Heart left ventricle (tissue), 13 donors: ENCODE results near the gene PREX1.

Experiments used
- CTCF ChIP-seq, 12 donors: fragments of 200-600 bp; sonication (generic) in 4 of 12; IDR thresholded peaks; one replicate each; pipeline versions ENCODE4 v1.5.0 to v1.8.0; 2018 to 2022; ENCODE audit warnings: antibody characterized with exemption in 12 of 12, mild to moderate bottlenecking in 5 of 12
- POLR2A ChIP-seq, 2 donors: fragments of 450-650 bp; IDR thresholded peaks; one replicate each; pipeline ENCODE4 v1.6.1; 2017; ENCODE audit warnings: antibody characterized with exemption in 2 of 2, mild to moderate bottlenecking in 2 of 2, moderate library complexity in 2 of 2
- donor health status: ischemic (EF 13 %, LVEDD 7.1; RV severe dilation, severe dysfunction).
- donor health status: DM: no; HTN: yes; CAD: no.
- donor health status: DM: no; HTN: no; CAD: no.
- donor health status: ischemic (EF 25% LVEDD 6.9; RV normal size, moderate dysfunction).
- donor health status: ischemic (EF 25% LVEDD 5.7; RV mildly dilated, moderate dysfunction).
- donor health status: ischemic (EF 35%, LVEDD 5.7; RV mildly dilated, moderate dysfunction).
- donor health status: nonischemic (EF 11% LVEDD 7.7; RV severe dilation, severe dysfunction).
- donor health status: DM: yes; HTN: yes; CAD: no.
- donor health status: PGD.
- donor health status: ischemic (EF 29% LVEDD 5.4; RV normal size, mild dysfunction).
- donor health status: nonischemic (EF 23%, LVEDD 6.1; RV moderate dilation, normal function).

GRCh38 chr20:48769069-48769983 lies 58.5 kb downstream of the PREX1 start:
- TF ChIP-seq CTCF (IDR thresholded peaks at IDR 0.05) (no peak), POLR2A (IDR thresholded peaks at IDR 0.05) (no peak)
